AG04450 (cell line): ENCODE results near the gene ARFGEF2. TPM values are rescaled to one million over a fixed set of nuclear protein-coding genes. Genes with fewer than 3 reads are reported as not detected.

Experiments used
- CTCF ChIA-PET: fragments of 300-600, 350-600 bp; formaldehyde crosslinking; extraction: SDS; loops from one replicate; lab custom pipeline; 2022; ENCODE audit warnings: antibody characterized with exemption, inconsistent platforms; lab: Charles Lee
- POLR2A ChIA-PET: fragments of 350-600 bp; formaldehyde crosslinking; extraction: SDS; loops from one replicate; lab custom pipeline; 2021; ENCODE audit warnings: antibody characterized with exemption, inconsistent platforms; lab: Yijun Ruan, JAX
- DNase-seq: peaks from one replicate; pipeline ENCODE4 v3.0.0-alpha.2; 2011; ENCODE audit warnings: low read depth, low spot score
- H3K27ac ChIP-seq: one replicate; pipeline ENCODE4 v1.5.1; 2012; ENCODE audit warnings: low read depth, low read length, control low read depth
- H3K27me3 ChIP-seq: one replicate; pipeline ENCODE4 v1.6.0; 2012; ENCODE audit warnings: low read length; ENCODE audit not compliant: control insufficient read depth, insufficient read depth
- H3K4me3 ChIP-seq: 2 replicates; pipeline ENCODE4 v1.5.1; 2011; ENCODE audit warnings: mild to moderate bottlenecking, low read depth, low read length, control low read depth
- H3K9me3 ChIP-seq: 2 replicates; pipeline ENCODE4 v1.5.1; 2012; ENCODE audit warnings: low read length; ENCODE audit not compliant: control insufficient read depth, insufficient read depth
- polyA plus RNA-seq: library from polyadenylated mRNA; depleted of rRNA; stranded (reverse); fragments of >200 nt; gene quantifications from 2 replicates; pipeline ENCODE4 v1.2.3, GENCODE V29; 2011
- TF ChIP-seq, protein P1 (sequence below): IDR thresholded peaks from 2 replicates; pipeline ENCODE4 v1.5.1; 2011; ENCODE audit warnings: low read depth, low read length, control low read depth, inconsistent platforms

The ARFGEF2 gene
- polyA plus RNA-seq, 1 experiment: 22.3 TPM

DNA sequence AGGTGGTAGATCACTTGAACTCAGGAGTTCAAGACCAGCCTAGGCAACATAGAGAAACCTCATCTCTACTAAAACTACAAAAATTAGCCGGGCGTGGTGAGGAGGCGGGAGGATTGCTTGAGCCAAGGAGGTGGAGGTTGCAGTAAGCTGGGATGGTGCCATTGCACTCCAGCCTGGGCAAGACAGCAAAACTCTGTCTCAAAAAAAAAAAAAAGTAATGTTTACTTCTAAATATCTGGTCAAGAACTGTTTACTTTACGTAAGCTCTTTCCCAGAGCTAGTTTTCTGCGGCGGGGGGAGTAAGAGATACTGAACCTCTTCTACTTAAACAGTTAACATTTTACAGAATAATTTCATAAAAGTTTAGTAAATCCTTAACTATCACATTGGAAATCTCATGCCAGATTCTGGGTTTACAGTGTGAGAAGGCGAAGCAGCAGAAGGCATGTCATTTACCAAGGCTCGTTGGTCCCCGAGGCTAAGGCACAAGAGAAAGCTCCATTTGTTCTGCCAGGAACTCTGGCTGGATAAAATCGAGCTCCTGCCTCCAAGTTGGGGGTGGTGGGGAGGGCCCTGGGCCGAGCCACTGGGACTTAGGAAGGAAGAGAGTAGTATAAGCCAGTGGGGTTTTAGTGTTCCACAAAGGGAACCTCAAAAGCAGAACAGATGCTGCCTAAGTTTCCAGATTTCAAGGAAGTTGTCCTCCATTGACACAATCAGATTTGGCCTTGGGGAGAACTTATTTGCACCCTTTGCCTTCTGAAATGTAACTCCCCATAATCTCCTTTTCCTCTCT is 41.7 kb downstream of the ARFGEF2 start:
- TF ChIP-seq, protein P1, sequence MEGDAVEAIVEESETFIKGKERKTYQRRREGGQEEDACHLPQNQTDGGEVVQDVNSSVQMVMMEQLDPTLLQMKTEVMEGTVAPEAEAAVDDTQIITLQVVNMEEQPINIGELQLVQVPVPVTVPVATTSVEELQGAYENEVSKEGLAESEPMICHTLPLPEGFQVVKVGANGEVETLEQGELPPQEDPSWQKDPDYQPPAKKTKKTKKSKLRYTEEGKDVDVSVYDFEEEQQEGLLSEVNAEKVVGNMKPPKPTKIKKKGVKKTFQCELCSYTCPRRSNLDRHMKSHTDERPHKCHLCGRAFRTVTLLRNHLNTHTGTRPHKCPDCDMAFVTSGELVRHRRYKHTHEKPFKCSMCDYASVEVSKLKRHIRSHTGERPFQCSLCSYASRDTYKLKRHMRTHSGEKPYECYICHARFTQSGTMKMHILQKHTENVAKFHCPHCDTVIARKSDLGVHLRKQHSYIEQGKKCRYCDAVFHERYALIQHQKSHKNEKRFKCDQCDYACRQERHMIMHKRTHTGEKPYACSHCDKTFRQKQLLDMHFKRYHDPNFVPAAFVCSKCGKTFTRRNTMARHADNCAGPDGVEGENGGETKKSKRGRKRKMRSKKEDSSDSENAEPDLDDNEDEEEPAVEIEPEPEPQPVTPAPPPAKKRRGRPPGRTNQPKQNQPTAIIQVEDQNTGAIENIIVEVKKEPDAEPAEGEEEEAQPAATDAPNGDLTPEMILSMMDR: no peak
- ChIA-PET POLR2A (interaction anchor here (0.6 kb wide), 1 partner anchor 36 kb away, joined by 3 read pairs; no protein-coding TSS in a partner anchor), CTCF (interaction anchor here (0.6 kb wide), 1 partner anchor 31 kb away, joined by 4 read pairs; no protein-coding TSS in a partner anchor)
- Histone ChIP-seq H3K27ac (peak overlapping the region; percentile 62), H3K4me3 (no peak overlapping the region), H3K9me3 (no peaks in the 10 kb centered on the region), H3K27me3 (no peaks in the 10 kb centered on the region)
- DNase-seq: no peak

DNA sequence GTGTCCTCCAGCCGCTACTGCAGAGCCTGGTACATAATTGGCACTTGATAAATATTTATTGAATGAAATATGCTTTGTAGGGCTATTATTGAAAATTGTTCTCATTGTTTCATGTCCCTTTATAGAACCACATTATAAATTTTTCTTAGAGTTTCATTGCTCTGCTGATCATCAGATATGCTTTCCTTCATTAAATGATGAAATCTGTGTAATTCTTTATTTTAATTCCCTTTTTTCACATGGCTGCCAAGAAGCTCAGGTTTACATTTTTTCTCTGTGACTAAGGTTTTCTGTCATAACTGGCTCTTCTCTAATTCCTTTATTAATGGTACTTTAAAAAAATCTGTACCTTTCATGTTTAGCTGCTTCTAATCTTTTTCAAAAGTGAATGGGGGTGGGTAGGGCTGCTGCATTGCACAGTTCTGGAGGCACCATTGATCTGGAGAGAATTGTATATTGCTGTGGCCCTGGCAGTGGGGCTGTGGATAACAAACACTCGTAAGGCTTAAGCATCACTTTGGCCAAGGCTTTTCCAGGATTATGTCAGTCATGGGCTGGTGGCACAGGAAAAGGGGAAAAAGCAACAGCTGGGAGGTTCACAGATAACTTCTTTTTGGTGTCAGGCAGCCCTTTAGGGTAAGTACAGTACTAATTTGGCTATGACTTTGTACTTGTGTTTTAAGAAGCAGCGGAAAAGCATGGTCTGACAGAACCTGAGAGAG is 43.8 kb downstream of the ARFGEF2 start:
- no peaks in the 10 kb centered on the region for H3K27me3 ChIP-seq
- ChIA-PET POLR2A (interaction anchor here (0.5 kb wide), 1 partner anchor 31 kb away, joined by 3 read pairs; no protein-coding TSS in a partner anchor), CTCF (interaction anchor here (0.6 kb wide), 1 partner anchor 308 kb away, joined by 3 read pairs; no protein-coding TSS in a partner anchor)
- no peak for DNase-seq
- H3K9me3 ChIP-seq: no peaks in the 10 kb centered on the region
- H3K27ac ChIP-seq: peak overlapping the region; percentile 77
- TF ChIP-seq, protein P1: no peak
- H3K4me3 ChIP-seq: no peak overlapping the region

DNA sequence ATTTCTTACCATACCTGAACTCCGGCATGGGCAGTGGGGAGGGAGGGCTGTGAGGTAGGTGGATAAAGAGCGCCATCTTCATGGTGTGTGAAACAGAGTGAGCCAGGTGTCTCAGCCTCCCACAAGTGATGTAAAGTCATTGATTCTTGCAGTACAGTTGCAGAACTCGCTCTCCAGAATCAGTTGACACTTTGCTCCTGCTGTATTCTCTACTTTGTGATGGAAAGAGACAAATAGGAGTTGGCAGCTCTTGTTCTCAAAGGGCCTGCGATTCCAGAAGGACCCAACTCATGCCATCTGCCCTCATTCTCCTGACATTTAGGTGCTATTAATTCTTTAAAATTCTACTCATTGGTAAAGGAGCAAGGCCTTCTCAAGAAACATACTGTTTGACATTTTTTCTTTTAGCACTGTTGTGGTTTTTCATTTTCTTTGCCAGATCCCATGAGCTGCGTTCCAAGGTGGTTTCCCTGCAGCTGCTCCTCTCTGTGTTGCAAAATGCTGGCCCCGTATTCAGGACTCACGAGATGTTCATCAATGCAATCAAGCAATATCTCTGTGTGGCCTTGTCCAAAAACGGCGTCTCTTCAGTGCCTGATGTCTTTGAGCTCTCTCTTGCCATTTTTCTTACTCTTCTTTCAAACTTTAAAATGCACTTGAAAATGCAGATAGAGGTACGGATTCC is 49.3 kb downstream of the ARFGEF2 start:
- H3K9me3 ChIP-seq: no peaks in the 10 kb centered on the region; the same call in 1 of the 2 replicates
- no peak overlapping the region for H3K4me3 ChIP-seq
- ChIA-PET POLR2A (no interaction called here), CTCF (no interaction called here)
- H3K27ac ChIP-seq: no peak overlapping the region
- DNase-seq: no peak
- TF ChIP-seq, protein P1: no peak
- no peaks in the 10 kb centered on the region for H3K27me3 ChIP-seq

DNA sequence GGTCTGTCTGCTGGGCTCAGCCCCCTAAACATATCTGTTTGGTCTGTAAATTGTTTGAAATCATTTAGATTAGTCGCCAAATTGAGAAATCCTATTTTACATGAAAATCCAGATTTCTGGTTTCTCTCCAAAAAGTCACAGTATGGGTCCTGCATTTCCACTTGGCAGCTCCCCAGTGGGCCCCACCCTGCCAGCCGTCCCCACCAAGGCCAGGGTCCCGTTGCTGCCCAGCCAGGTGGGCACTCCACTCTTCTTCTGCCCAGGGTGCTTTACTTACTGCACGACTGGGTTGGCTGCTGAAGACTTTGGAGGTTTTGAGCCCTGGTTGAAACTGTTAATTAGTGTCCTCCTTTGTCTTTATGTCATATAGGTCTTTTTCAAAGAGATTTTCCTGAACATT is 50.4 kb downstream of the ARFGEF2 start:
- Histone ChIP-seq H3K27ac (peak overlapping the region; percentile 31), H3K9me3 (no peaks in the 10 kb centered on the region; the same call in 1 of the 2 replicates), H3K4me3 (no peak overlapping the region), H3K27me3 (no peaks in the 10 kb centered on the region)
- ChIA-PET CTCF (no interaction called here), POLR2A (no interaction called here)
- TF ChIP-seq, protein P1: no peak
- no peak for DNase-seq
